Neural progenitor cell (in vitro differentiated cells): ENCODE measurements around the gene FSCN2.

Experiments
- CTCF ChIP-seq: fragments of 200-600 bp; sonication (generic); IDR thresholded peaks from 2 replicates; pipeline ENCODE4 v1.5.1; 2017; ENCODE audit warnings: antibody characterized with exemption, mild to moderate bottlenecking
- EZH2 ChIP-seq: fragments of 200-600 bp; sonication (generic); IDR thresholded peaks from 2 replicates; pipeline ENCODE4 v1.6.1; 2017; ENCODE audit warnings: antibody characterized with exemption, mild to moderate bottlenecking, moderate library complexity

- no peak for TF ChIP-seq CTCF
- TF ChIP-seq EZH2, result no peak
Observed at GRCh38 chr17:81523402-81524038, 4.7 kb upstream of the FSCN2 start.
